GM12878 (cell line): Measurements from ENCODE around the gene FOSL1. TPM values are rescaled to one million over a fixed set of nuclear protein-coding genes. Genes with fewer than 3 reads are reported as not detected.
"Not testable (repeated sequence)": the region's sequence is repeated elsewhere in the genome, so short reads cannot be mapped to it uniquely, and the experiment has no call there.

Source experiments
- ATAC-seq: fragments of 200-7000 bp; cut with Tn5 transposase; 3 replicates; pipeline ENCODE4 v1.9.1; 2020; ENCODE audit warnings: mild to moderate bottlenecking, moderate library complexity
- BruUV-seq: library from RNA; stranded (reverse); fragments of 400-500 nt; replicated peaks from 2 replicates; lab custom pipeline; 2021; lab: Mats Ljungman, UMichigan
- CTCF ChIA-PET: fragments of 300-600 bp; sonication (Branson Sonifier 250); formaldehyde crosslinking; extraction: SDS; loops from one replicate; lab custom pipeline; 2021; ENCODE audit warnings: inconsistent platforms; lab: Yijun Ruan, JAX
- POLR2A ChIA-PET: fragments of 350-600 bp; formaldehyde crosslinking; extraction: SDS; loops from one replicate; lab custom pipeline; 2021; ENCODE audit warnings: inconsistent platforms; lab: Charles Lee
- RAD21 ChIA-PET: fragments of 300-600 bp; sonication (Branson Sonifier 250); formaldehyde crosslinking; loops from one replicate; lab custom pipeline; 2023; ENCODE audit warnings: antibody characterized with exemption; ENCODE audit not compliant: unreplicated experiment; lab: Charles Lee
- SMC1A ChIA-PET: fragments of 300-600 bp; sonication (Branson Sonifier 250); formaldehyde crosslinking; loops from one replicate; lab custom pipeline; 2023; ENCODE audit not compliant: unreplicated experiment, uncharacterized antibody; lab: Charles Lee
- DNase-seq: peaks from one replicate; pipeline ENCODE4 v3.0.0-alpha.2; 2011; ENCODE audit warnings: low read depth, low spot score
- FAIRE-seq: peaks from 3 replicates; lab custom pipeline; 2011; peaks lifted over from hg19 to GRCh38; lab: Jason Lieb, UNC
- H2AFZ ChIP-seq: 2 replicates; pipeline ENCODE4 v1.6.0; 2011; ENCODE audit warnings: low read depth, low read length, control low read depth; ENCODE audit not compliant: control insufficient read depth
- H3K27ac ChIP-seq: 2 replicates; pipeline ENCODE4 v1.5.1; 2011; ENCODE audit warnings: control low read depth; ENCODE audit not compliant: control insufficient read depth, insufficient read depth
- H3K27me3 ChIP-seq, 2 experiments: replicated peaks in 1 of 2; 2 replicates each; pipeline versions ENCODE4 v1.6.0 to v1.6.1; 2011; ENCODE audit warnings: low read length in 1 of 2; ENCODE audit not compliant: control insufficient read depth in 2 of 2, insufficient read depth in 2 of 2
- H3K36me3 ChIP-seq, 2 experiments: 2 replicates each; pipeline ENCODE4 v1.5.1; 2011; ENCODE audit warnings: low read length in 1 of 2; ENCODE audit not compliant: control insufficient read depth in 2 of 2, insufficient read depth in 2 of 2
- H3K4me1 ChIP-seq: 2 replicates; pipeline ENCODE4 v1.6.1; 2011; ENCODE audit warnings: mild to moderate bottlenecking, low read length, moderate library complexity, mixed read lengths; ENCODE audit not compliant: control insufficient read depth, insufficient read depth
- H3K4me2 ChIP-seq: 2 replicates; pipeline ENCODE4 v1.6.0; 2011; ENCODE audit warnings: control low read depth; ENCODE audit not compliant: control insufficient read depth, insufficient read depth
- H3K4me3 ChIP-seq: fragments of 200-600 bp; sonication (generic); 2 replicates; pipeline ENCODE4 v1.5.1; 2016
- H3K79me2 ChIP-seq: 2 replicates; pipeline ENCODE4 v1.6.0; 2011; ENCODE audit warnings: low read length; ENCODE audit not compliant: control insufficient read depth, insufficient read depth
- H3K9ac ChIP-seq: 2 replicates; pipeline ENCODE4 v1.8.0; 2011; ENCODE audit warnings: low read length, control low read depth, mixed read lengths; ENCODE audit not compliant: control insufficient read depth, insufficient read depth
- H3K9me3 ChIP-seq: replicated peaks from 3 replicates; pipeline ENCODE4 v1.5.1; 2011; ENCODE audit warnings: mild to moderate bottlenecking, low read length; ENCODE audit not compliant: control insufficient read depth, insufficient read depth
- H4K20me1 ChIP-seq: 2 replicates; pipeline ENCODE4 v1.6.0; 2011; ENCODE audit not compliant: control insufficient read depth, insufficient read depth
- CBX5 ChIP-seq: sonication (generic); IDR thresholded peaks from 2 replicates; pipeline ENCODE4 v1.6.1; 2016; ENCODE audit warnings: low read depth, moderate library complexity, mild to moderate bottlenecking, inconsistent platforms
- CHD1 ChIP-seq: IDR thresholded peaks from 2 replicates; pipeline ENCODE4 v1.6.1; 2012; ENCODE audit warnings: low read depth, low read length, improper control_type of control experiment
- FOS ChIP-seq: IDR thresholded peaks from 3 replicates; pipeline ENCODE4 v1.6.1; 2011; ENCODE audit warnings: borderline replicate concordance; ENCODE audit not compliant: insufficient read length; ENCODE audit errors: extremely low read depth
- HDAC2 ChIP-seq: fragments of 200-600 bp; sonication (generic); IDR thresholded peaks from 2 replicates; pipeline ENCODE4 v1.6.1; 2017
- IKZF1 ChIP-seq: fragments of 450-650 bp; conservative IDR thresholded peaks from 2 replicates; pipeline ENCODE4 v1.6.1; 2017; ENCODE audit warnings: antibody characterized with exemption, mild to moderate bottlenecking
- JUNB ChIP-seq: IDR thresholded peaks from 2 replicates; pipeline ENCODE4 v1.6.1; 2016; ENCODE audit warnings: antibody characterized with exemption, mild to moderate bottlenecking
- POLR2A ChIP-seq: IDR thresholded peaks from 2 replicates; pipeline ENCODE4 v1.6.1; 2011; ENCODE audit warnings: low read depth, mild to moderate bottlenecking, low read length
- RELA ChIP-seq: fragments of 450-650 bp; IDR thresholded peaks from 2 replicates; pipeline ENCODE4 v1.8.0; 2014; ENCODE audit warnings: borderline replicate concordance; ENCODE audit not compliant: partially characterized antibody
- SMAD5 ChIP-seq: IDR thresholded peaks from 2 replicates; pipeline ENCODE4 v1.6.1; 2016; ENCODE audit warnings: antibody characterized with exemption, low read depth
- STAT3 ChIP-seq: IDR thresholded peaks from 2 replicates; pipeline ENCODE4 v1.6.1; 2011; ENCODE audit warnings: low read depth, low read length, improper control_type of control experiment
- TARDBP ChIP-seq: IDR thresholded peaks from 2 replicates; pipeline ENCODE4 v1.6.1; 2016; ENCODE audit warnings: borderline replicate concordance
- WRNIP1 ChIP-seq: IDR thresholded peaks from 2 replicates; pipeline ENCODE4 v1.6.1; 2011; ENCODE audit warnings: low read depth, low read length, improper control_type of control experiment, borderline replicate concordance
- ZNF217 ChIP-seq: fragments of 450-650 bp; IDR thresholded peaks from 2 replicates; pipeline ENCODE4 v1.6.1; 2017; ENCODE audit warnings: antibody characterized with exemption, mild to moderate bottlenecking
- WGBS: methylation state at CpG from one replicate; pipeline ENCODE4 v1.1.6; 2016; ENCODE audit warnings: low lambda C conversion rate; ENCODE audit not compliant: insufficient replicate concordance, insufficient coverage; ENCODE audit errors: missing lambda C conversion rate; 5-methylcytosine and 5-hydroxymethylcytosine counted together
- in situ Hi-C: fragments of 300-500 bp; cut with MboI; formaldehyde crosslinking; loops from 9 replicates; pipeline ENCODE4 v1.14.3; 2018; ENCODE audit warnings: mixed read lengths
- intact Hi-C: fragments of 100-400 bp; cut with micrococcal nuclease; formaldehyde crosslinking; loops from one replicate; pipeline ENCODE4 v1.14.2; 2022; ENCODE audit not compliant: unreplicated experiment
- polyA plus RNA-seq, 11 experiments: library from polyadenylated mRNA; depleted of rRNA in 4 of 11; unstranded in 6 of 11; stranded (reverse) in 5 of 11; fragments of >200 nt; fragmentation: Nextera tagmentation in 4 of 11; fragmentation: Illumina TruSeq in 1 of 11; extraction: Ambion mirVana in 4 of 11; extraction: Trizol in 1 of 11; gene quantifications; 1 replicate in 1 of 11; 2 replicates in 10 of 11; pipeline versions ENCODE4 v1.2.1 to v1.2.3, GENCODE V29; 2011 to 2016; ENCODE audit warnings: inconsistent platforms in 2 of 11, missing spikeins in 2 of 11, low read depth in 1 of 11
- total RNA-seq, 4 experiments: library from RNA; depleted of rRNA in 3 of 4; stranded (reverse); fragments of >200 nt in 3 of 4; fragmentation: Illumina TruSeq in 1 of 4; extraction: Trizol in 1 of 4; gene quantifications; 2 replicates each; pipeline versions ENCODE4 v1.2.1 to v1.2.3, GENCODE V29; 2013 to 2021
- TF ChIP-seq, protein P1 (sequence below): fragments of 450-650 bp; IDR thresholded peaks from 2 replicates; pipeline ENCODE4 v1.6.1; 2017; ENCODE audit warnings: borderline replicate concordance
- TF ChIP-seq, protein P2 (sequence below): fragments of 150-350 bp; IDR thresholded peaks from 2 replicates; pipeline ENCODE4 v1.6.1; 2016; ENCODE audit warnings: low read depth, low read length

FOSL1 gene
- total and polyA plus RNA-seq, 10 of the 15 experiments (the other 5 are each of a cell fraction or from before 2014, with no cell fraction given): 0.82 to 5.4 (median 2.1) TPM

DNA sequence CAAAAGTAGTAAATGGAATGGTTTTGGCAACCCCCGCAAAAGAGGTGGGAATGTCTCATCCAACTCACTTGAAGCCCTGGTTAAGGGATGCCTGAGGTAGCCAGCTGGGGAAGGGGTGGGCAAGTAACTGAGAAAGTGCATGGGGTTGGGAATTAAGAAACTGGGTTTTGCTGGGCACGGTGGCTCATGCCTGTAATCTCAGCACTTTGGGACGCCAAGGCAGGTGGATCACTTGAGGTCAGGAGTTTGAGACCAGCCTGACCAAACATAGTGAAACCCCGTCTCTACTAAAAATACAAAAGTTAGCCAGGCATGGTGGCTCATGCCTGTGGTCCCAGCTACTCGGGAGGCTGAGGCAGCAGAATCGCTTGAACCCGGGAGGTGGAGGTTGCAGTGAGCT lies 51.5 kb downstream of the FOSL1 start:
- ATAC-seq, SMC1A ChIA-PET, RAD21 ChIA-PET, H3K4me3 ChIP-seq, H3K4me2 ChIP-seq, intact Hi-C loops, FAIRE-seq, H3K9ac ChIP-seq, H3K79me2 ChIP-seq, DNase-seq, H2AFZ ChIP-seq, in situ Hi-C loops, H3K4me1 ChIP-seq, H3K27ac ChIP-seq, H4K20me1 ChIP-seq, H3K27me3 ChIP-seq, H3K9me3 ChIP-seq, BruUV-seq: not testable (repeated sequence)
- WGBS: 23% methylated on average over 7 of the region's 7 CpGs
- peaks cover 11 to 16% of the 10 kb centered on the region in 2 experiments; a peak in 3 of 4 replicates for H3K36me3 ChIP-seq
- ChIA-PET CTCF (interaction anchor here (2.9 kb wide), 1 partner anchor 36 kb away, joined by 11 read pairs; no protein-coding TSS in a partner anchor), POLR2A (interaction anchor here (0.6 to 1.1 kb wide), 5 partner anchors 9 to 288 kb away, joined by 3 read pairs; no protein-coding TSS in a partner anchor)

DNA sequence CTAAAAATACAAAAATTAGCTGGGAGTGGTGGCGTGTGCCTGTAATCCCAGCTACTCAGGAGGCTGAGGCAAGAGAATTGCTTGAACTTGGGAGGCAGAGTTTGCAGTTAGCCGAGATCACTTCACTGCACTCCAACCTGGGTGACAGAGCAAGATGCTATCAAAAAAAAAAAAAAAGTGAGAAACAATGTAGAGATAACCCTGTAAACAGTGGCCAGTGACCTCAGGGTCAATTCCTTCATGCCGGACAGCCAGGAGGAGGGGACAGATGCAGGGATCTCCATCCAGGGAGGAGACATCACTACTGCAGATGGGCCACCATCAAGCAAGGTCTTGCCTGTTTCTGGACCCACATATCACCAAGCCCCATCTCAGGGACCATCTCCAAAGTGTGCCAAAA lies 52.4 kb downstream of the FOSL1 start:
- ChIA-PET SMC1A (no interaction called here), CTCF (interaction anchor here (1.1 to 2.9 kb wide), 5 partner anchors 25 to 141 kb away, joined by 3 to 11 read pairs (median 4); partner anchors contain the start of gene KAT5), POLR2A (interaction anchor here (0.7 to 1.1 kb wide), 2 partner anchors 11 to 331 kb away, joined by 3 read pairs; no protein-coding TSS in a partner anchor), RAD21 (no interaction called here)
- peaks cover 5 to 7% of the 10 kb centered on the region in 2 experiments; a peak in 3 of 4 replicates for H3K36me3 ChIP-seq
- no peak overlapping the region for H3K4me3 ChIP-seq
- peaks cover 2% of the 10 kb centered on the region; the same call in 2 of the 3 replicates for H3K9me3 ChIP-seq
- no peak overlapping the region for H3K9ac ChIP-seq
- ATAC-seq (no peak), FAIRE-seq (no peak), DNase-seq (no peak)
- in situ Hi-C loops: no loop called here
- H3K4me1 ChIP-seq: no peaks in the 10 kb centered on the region
- intact Hi-C loops: no loop called here
- H3K4me2 ChIP-seq: no peak overlapping the region
- H3K27me3 ChIP-seq: no peaks in the 10 kb centered on the region
- no peaks in the 10 kb centered on the region for H3K79me2 ChIP-seq
- no peak overlapping the region for H3K27ac ChIP-seq
- H4K20me1 ChIP-seq: no peaks in the 10 kb centered on the region
- 63% methylated on average over 3 of the region's 3 CpGs for WGBS
- BruUV-seq: no TSS peak
- no peak overlapping the region for H2AFZ ChIP-seq
- TF ChIP-seq IKZF1: no peak
- TF ChIP-seq, protein P1, sequence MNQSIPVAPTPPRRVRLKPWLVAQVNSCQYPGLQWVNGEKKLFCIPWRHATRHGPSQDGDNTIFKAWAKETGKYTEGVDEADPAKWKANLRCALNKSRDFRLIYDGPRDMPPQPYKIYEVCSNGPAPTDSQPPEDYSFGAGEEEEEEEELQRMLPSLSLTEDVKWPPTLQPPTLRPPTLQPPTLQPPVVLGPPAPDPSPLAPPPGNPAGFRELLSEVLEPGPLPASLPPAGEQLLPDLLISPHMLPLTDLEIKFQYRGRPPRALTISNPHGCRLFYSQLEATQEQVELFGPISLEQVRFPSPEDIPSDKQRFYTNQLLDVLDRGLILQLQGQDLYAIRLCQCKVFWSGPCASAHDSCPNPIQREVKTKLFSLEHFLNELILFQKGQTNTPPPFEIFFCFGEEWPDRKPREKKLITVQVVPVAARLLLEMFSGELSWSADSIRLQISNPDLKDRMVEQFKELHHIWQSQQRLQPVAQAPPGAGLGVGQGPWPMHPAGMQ: no peak
- TF ChIP-seq CHD1: no peak
- TF ChIP-seq ZNF217: no peak
- TF ChIP-seq RELA: no peak
- no peak for TF ChIP-seq HDAC2
- TF ChIP-seq TARDBP: no peak
- no peak for TF ChIP-seq WRNIP1
- TF ChIP-seq POLR2A: no peak
- TF ChIP-seq FOS: no peak
- no peak for TF ChIP-seq CBX5
- TF ChIP-seq STAT3: no peak
- TF ChIP-seq SMAD5: no peak
- TF ChIP-seq, protein P2, sequence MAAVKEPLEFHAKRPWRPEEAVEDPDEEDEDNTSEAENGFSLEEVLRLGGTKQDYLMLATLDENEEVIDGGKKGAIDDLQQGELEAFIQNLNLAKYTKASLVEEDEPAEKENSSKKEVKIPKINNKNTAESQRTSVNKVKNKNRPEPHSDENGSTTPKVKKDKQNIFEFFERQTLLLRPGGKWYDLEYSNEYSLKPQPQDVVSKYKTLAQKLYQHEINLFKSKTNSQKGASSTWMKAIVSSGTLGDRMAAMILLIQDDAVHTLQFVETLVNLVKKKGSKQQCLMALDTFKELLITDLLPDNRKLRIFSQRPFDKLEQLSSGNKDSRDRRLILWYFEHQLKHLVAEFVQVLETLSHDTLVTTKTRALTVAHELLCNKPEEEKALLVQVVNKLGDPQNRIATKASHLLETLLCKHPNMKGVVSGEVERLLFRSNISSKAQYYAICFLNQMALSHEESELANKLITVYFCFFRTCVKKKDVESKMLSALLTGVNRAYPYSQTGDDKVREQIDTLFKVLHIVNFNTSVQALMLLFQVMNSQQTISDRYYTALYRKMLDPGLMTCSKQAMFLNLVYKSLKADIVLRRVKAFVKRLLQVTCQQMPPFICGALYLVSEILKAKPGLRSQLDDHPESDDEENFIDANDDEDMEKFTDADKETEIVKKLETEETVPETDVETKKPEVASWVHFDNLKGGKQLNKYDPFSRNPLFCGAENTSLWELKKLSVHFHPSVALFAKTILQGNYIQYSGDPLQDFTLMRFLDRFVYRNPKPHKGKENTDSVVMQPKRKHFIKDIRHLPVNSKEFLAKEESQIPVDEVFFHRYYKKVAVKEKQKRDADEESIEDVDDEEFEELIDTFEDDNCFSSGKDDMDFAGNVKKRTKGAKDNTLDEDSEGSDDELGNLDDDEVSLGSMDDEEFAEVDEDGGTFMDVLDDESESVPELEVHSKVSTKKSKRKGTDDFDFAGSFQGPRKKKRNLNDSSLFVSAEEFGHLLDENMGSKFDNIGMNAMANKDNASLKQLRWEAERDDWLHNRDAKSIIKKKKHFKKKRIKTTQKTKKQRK: no peak
- TF ChIP-seq JUNB: no peak
